Measurements from ENCODE around the gene HAS3. TPM values are rescaled to one million over a fixed set of nuclear protein-coding genes. Genes with fewer than 3 reads are reported as not detected.

Gene HAS3
- total RNA-seq, 1 donor from 2014 or later = 0.59 TPM

- intact Hi-C loops (cut with micrococcal nuclease) = no loop called here
Observed at GRCh38 chr16:69089091-69089910, 16.2 kb upstream of the HAS3 start.

DNA sequence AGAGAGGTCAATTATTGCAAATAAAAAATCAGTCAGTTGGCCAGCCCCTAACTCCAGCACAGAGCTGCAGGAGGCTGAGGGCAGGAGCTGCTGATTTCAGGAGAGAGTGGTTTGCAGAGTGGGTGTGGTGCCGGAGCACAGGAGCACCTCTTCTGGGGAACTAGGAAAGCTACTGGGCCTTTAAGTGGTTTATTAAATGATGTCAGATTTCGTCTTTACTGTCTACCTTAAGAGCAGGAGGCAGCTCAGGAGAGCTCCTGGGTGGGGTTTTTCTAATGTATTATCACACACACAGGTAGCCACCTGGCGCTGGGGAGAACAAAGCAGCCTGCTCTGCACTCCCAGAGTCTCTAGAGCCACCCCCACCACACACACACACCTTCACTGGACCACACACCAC, 11.5 kb upstream of the HAS3 start:
- intact Hi-C loops (cut with micrococcal nuclease) = no loop called here

DNA sequence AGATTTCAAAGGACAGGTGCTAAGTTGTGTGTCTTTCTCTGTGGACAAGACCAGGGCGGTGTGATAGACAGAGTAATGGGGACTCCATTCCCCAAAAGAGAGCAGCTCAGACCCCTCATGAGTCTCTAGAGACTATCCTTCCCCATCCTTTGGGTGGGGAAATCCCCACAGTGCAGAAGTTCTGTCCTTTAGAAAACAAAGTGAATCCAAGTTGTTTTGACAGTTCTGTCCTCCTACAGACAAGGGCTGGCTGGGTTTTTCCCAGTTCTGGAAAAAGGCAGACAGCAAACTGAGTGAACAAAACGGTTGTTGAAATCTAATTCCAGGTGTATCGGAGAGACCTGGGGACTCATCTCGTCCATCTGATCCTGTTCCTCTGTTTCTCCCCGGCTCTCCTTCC, 11.0 kb upstream of the HAS3 start:
- intact Hi-C loops (cut with micrococcal nuclease) = no loop called here

DNA sequence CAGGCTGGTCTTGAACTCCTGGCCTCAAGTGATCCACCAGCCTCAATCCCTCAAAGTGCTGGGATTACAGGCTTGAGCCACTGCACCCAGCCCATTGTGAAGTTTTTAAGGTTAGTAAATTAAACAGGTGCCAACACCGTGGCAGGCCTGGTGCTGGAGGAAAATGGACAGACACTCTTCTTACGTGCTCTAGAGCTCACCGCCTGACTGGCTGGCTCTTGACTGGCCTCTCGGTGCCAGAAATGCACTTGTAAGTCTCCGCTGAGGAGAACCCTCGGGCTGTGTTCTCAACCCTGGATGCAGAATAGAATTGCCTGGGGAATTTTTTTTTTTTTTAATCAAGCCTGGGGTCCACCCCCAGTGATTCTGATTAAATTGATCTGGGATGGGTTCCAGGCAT, 10.3 kb upstream of the HAS3 start:
- intact Hi-C loops (cut with micrococcal nuclease) = no loop called here

GRCh38 chr16:69100071-69100691, 5.3 kb upstream of the HAS3 start:
- intact Hi-C loops (cut with micrococcal nuclease) = no loop called here

- intact Hi-C loops (cut with micrococcal nuclease) = loop anchor here (5.0 kb wide), 2 partner anchors 204 to 259 kb away; no protein-coding TSS in a partner anchor
Observed at GRCh38 chr16:69106491-69107315, 1.2 kb downstream of the HAS3 start.

- intact Hi-C loops (cut with micrococcal nuclease) = loop anchor here (5.0 kb wide), 2 partner anchors 205 to 260 kb away; no protein-coding TSS in a partner anchor
Observed at GRCh38 chr16:69107316-69107962, 2.0 kb downstream of the HAS3 start.

DNA sequence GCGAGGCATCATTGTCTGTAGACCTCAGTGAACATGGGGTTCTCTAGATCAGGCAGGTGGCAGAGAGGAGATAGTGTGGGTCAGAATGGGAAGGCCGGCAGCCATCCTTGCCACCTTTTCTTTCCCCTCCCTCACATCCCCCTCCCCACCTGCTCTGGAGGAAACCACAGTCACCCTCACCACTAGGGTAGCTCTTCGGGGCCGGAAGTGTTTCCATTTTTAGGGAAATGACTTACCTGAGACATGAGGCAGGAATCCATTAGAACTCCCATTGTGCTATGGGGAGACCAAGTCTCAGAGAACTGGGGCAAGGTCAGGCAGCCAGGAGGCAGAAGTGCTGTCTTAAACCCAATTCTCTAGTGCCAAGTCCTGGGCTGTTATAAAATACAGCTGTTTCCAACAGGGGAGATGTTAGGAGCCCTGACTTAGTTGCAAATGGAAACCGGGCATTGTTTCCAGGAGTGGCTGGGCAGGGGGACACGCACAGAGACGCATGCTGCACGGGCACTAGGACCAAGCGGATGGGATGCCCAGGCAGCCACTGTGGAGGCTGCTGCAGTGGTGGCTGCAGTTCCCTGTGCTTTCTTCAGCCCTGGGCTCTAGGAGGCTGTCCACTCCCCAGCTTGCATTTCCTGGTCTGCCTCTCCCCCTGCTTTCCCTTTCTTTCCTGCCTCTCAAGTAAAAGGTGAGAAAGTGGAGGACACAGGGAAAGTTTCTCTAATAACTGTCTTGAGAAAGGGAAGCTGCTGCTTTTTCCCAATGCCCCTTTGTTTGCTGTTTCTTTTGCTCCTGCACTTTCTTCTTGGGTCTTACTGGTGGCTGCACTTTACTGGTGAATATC, 2.8 kb downstream of the HAS3 start:
- intact Hi-C loops (cut with micrococcal nuclease) = loop anchor here (5.0 kb wide), 2 partner anchors 206 to 261 kb away; no protein-coding TSS in a partner anchor

GRCh38 chr16:69108905-69109252, 3.4 kb downstream of the HAS3 start:
- intact Hi-C loops (cut with micrococcal nuclease) = loop anchor here (5.0 kb wide), 2 partner anchors 207 to 262 kb away; no protein-coding TSS in a partner anchor

DNA sequence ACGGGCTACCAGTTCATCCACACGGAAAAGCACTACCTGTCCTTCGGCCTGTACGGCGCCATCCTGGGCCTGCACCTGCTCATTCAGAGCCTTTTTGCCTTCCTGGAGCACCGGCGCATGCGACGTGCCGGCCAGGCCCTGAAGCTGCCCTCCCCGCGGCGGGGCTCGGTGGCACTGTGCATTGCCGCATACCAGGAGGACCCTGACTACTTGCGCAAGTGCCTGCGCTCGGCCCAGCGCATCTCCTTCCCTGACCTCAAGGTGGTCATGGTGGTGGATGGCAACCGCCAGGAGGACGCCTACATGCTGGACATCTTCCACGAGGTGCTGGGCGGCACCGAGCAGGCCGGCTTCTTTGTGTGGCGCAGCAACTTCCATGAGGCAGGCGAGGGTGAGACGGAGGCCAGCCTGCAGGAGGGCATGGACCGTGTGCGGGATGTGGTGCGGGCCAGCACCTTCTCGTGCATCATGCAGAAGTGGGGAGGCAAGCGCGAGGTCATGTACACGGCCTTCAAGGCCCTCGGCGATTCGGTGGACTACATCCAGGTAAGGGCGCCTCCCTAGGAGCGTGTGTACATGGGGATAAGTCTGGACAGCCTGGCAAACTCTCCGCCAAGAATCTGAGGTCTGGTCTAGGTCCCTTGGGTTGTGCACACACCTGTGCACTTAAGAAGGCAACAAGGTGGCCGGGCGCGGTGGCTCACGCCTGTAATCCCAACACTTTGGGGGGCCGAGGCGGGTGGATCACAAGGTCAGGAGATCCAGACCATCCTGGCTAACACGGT, 4.2 kb downstream of the HAS3 start:
- intact Hi-C loops (cut with micrococcal nuclease) = loop anchor here (5.0 kb wide), 2 partner anchors 207 to 262 kb away; no protein-coding TSS in a partner anchor

- intact Hi-C loops (cut with micrococcal nuclease) = no loop called here
Observed at GRCh38 chr16:69110406-69110805, 5.0 kb downstream of the HAS3 start.

- intact Hi-C loops (cut with micrococcal nuclease) = no loop called here
Observed at GRCh38 chr16:69111216-69111875, 5.9 kb downstream of the HAS3 start.

GRCh38 chr16:69111876-69112230, 6.4 kb downstream of the HAS3 start:
- intact Hi-C loops (cut with micrococcal nuclease) = no loop called here

- intact Hi-C loops (cut with micrococcal nuclease) = no loop called here
Observed at GRCh38 chr16:69112285-69113129, 7.1 kb downstream of the HAS3 start.

- intact Hi-C loops (cut with micrococcal nuclease) = no loop called here
Observed at GRCh38 chr16:69113216-69113615, 7.8 kb downstream of the HAS3 start.

GRCh38 chr16:69114346-69114975, 9.0 kb downstream of the HAS3 start:
- intact Hi-C loops (cut with micrococcal nuclease) = no loop called here

DNA sequence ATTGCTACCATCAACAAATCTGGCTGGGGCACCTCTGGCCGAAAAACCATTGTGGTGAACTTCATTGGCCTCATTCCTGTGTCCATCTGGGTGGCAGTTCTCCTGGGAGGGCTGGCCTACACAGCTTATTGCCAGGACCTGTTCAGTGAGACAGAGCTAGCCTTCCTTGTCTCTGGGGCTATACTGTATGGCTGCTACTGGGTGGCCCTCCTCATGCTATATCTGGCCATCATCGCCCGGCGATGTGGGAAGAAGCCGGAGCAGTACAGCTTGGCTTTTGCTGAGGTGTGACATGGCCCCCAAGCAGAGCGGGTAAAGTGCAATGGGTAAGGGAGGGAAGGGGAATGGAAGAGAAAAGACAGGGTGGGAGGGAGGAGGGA, 9.5 kb downstream of the HAS3 start:
- intact Hi-C loops (cut with micrococcal nuclease) = no loop called here

DNA sequence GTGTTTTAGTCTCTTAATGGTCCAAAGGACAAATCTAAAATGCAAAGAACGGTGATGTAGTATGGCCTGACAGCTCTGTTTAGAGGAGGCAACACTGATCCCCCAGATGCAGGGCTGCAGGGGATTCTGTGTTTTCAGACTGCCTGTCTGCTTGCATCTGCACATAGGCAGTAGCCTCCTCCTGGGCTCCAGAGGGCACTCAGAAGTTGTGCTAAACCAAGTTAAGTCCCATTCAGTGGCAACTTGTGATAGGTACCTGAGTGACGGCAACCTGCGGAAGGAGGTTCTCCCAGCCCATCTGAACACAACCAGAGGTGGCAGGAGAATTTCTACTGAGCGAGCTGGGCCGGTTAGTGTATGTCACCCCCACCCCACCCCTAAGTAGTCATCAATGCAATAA, 9.9 kb downstream of the HAS3 start:
- intact Hi-C loops (cut with micrococcal nuclease) = no loop called here

All from T-helper 1 cell treated with Interleukin-12 subunit alpha and Interleukin-12 subunit beta and Interleukin-4 antibody, amounts not matched to agents 30 ng/mL and 1 ng/mL, for 36 hours (primary cell).